Activated T-cell treated with anti-CD3 and anti-CD28 coated beads for 4 hours (primary cell): Measurements from ENCODE around the gene RSPH1.
"Not testable (repeated sequence)": the region's sequence is repeated elsewhere in the genome, so short reads cannot be mapped to it uniquely, and the experiment has no call there.

Experiments used
- DNase-seq: peaks from one replicate; pipeline ENCODE4 v3.0.0-alpha.2; 2020

Gene RSPH1

GRCh38 chr21:42480736-42481135 lies 15.3 kb downstream of the RSPH1 start:
- no peak for DNase-seq

GRCh38 chr21:42479582-42479981 lies 16.4 kb downstream of the RSPH1 start:
- DNase-seq: no peak

- no peak for DNase-seq
Measured at GRCh38 chr21:42478504-42478903, 17.5 kb downstream of the RSPH1 start.

- no peak for DNase-seq
Measured at GRCh38 chr21:42476388-42477331, 19.4 kb downstream of the RSPH1 start.

- DNase-seq: no peak
Measured at GRCh38 chr21:42475526-42476387, 20.3 kb downstream of the RSPH1 start.

GRCh38 chr21:42475036-42475435 lies 21.0 kb downstream of the RSPH1 start:
- DNase-seq: no peak

GRCh38 chr21:42474043-42474831 lies 21.8 kb downstream of the RSPH1 start:
- DNase-seq: no peak

GRCh38 chr21:42473498-42474042 lies 22.5 kb downstream of the RSPH1 start:
- no peak for DNase-seq

GRCh38 chr21:42472521-42472920 lies 23.5 kb downstream of the RSPH1 start:
- no peak for DNase-seq

- DNase-seq: no peak
Measured at GRCh38 chr21:42471716-42472330, 24.2 kb downstream of the RSPH1 start.

GRCh38 chr21:42471206-42471605 lies 24.8 kb downstream of the RSPH1 start:
- DNase-seq: no peak

- DNase-seq: not testable (repeated sequence)
Measured at GRCh38 chr21:42469726-42470125, 26.3 kb downstream of the RSPH1 start.

- DNase-seq: no peak
Measured at GRCh38 chr21:42469272-42469671, 26.8 kb downstream of the RSPH1 start.

- DNase-seq: no peak
Measured at GRCh38 chr21:42468491-42469131, 27.4 kb downstream of the RSPH1 start.

GRCh38 chr21:42467140-42467983 lies 28.7 kb downstream of the RSPH1 start:
- DNase-seq: no peak

GRCh38 chr21:42466700-42467099 lies 29.3 kb downstream of the RSPH1 start:
- DNase-seq: no peak

GRCh38 chr21:42465803-42466127 lies 30.3 kb downstream of the RSPH1 start:
- no peak for DNase-seq

- no peak for DNase-seq
Measured at GRCh38 chr21:42465008-42465802, 30.8 kb downstream of the RSPH1 start.

GRCh38 chr21:42463861-42464515 lies 32.0 kb downstream of the RSPH1 start:
- DNase-seq: peak; percentile 55
